Uterus (tissue), 2 donors: ENCODE results near the gene CSPG4.

Experiments
- CTCF ChIP-seq, 4 experiments: fragments of 200-600 bp in 2 of 4; fragments of 450-650 bp in 2 of 4; sonication (generic) in 2 of 4; IDR thresholded peaks; one replicate each; pipeline ENCODE4 v1.5.1; 2016 to 2019; ENCODE audit warnings: antibody characterized with exemption in 4 of 4, mild to moderate bottlenecking in 2 of 4, moderate library complexity in 1 of 4
- POLR2A ChIP-seq, 2 donors: fragments of 450-650 bp; IDR thresholded peaks; one replicate each; pipeline ENCODE4 v1.6.1; 2016; ENCODE audit warnings: antibody characterized with exemption in 2 of 2, mild to moderate bottlenecking in 1 of 2, moderate library complexity in 1 of 2

GRCh38 chr15:75659141-75659771 is 53.4 kb downstream of the CSPG4 start:
- TF ChIP-seq POLR2A (IDR thresholded peaks at IDR 0.05) (no peak), CTCF (IDR thresholded peaks at IDR 0.05) (no peak)
